ENCODE measurements around the gene GDF10.

Gene GDF10

GRCh38 chr10:47299611-47300428 is at the start of gene GDF10:
GDF10 (plus strand) TSS chr10:47300197; CDS start chr10:47300652, 455 bp downstream.
- H3K4me3 ChIP-seq (ENCODE audit: low read depth, low read length) = no peak within 1 kb of the TSS
- no peak for TF ChIP-seq CTCF (IDR thresholded peaks at IDR 0.05; ENCODE audit: borderline replicate concordance, insufficient read depth, low read depth, low read length)

- no peak for TF ChIP-seq CTCF (IDR thresholded peaks at IDR 0.05; ENCODE audit: borderline replicate concordance, insufficient read depth, low read depth, low read length)
- H3K4me3 ChIP-seq (ENCODE audit: low read depth, low read length) = no peak overlapping the region
Measured at GRCh38 chr10:47252093-47252780, 47.8 kb upstream of the GDF10 start.

GRCh38 chr10:47253030-47253637 is 46.9 kb upstream of the GDF10 start:
- TF ChIP-seq CTCF (IDR thresholded peaks at IDR 0.05; ENCODE audit: borderline replicate concordance, insufficient read depth, low read depth, low read length) = no peak
- no peak overlapping the region for H3K4me3 ChIP-seq (ENCODE audit: low read depth, low read length)

- TF ChIP-seq CTCF (IDR thresholded peaks at IDR 0.05; ENCODE audit: borderline replicate concordance, insufficient read depth, low read depth, low read length) = no peak
- H3K4me3 ChIP-seq (ENCODE audit: low read depth, low read length) = no peak overlapping the region
Measured at GRCh38 chr10:47253651-47254375, 46.2 kb upstream of the GDF10 start.

GRCh38 chr10:47254611-47255010 is 45.4 kb upstream of the GDF10 start:
- H3K4me3 ChIP-seq (ENCODE audit: low read depth, low read length) = no peak overlapping the region
- no peak for TF ChIP-seq CTCF (IDR thresholded peaks at IDR 0.05; ENCODE audit: borderline replicate concordance, insufficient read depth, low read depth, low read length)

GRCh38 chr10:47255033-47255813 is 44.8 kb upstream of the GDF10 start:
- TF ChIP-seq CTCF (IDR thresholded peaks at IDR 0.05; ENCODE audit: borderline replicate concordance, insufficient read depth, low read depth, low read length) = no peak
- H3K4me3 ChIP-seq (ENCODE audit: low read depth, low read length) = no peak overlapping the region

Data from GM12875 (cell line).